K562 (cell line): ENCODE measurements around the gene PIK3C2B. TPM values are rescaled to one million over a fixed set of nuclear protein-coding genes. Genes with fewer than 3 reads are reported as not detected.

Experiments
- BCL6 ChIP-seq: fragments of 250-450 bp; sonication (Bioruptor Pico); IDR thresholded peaks from 2 replicates; pipeline ENCODE4 v1.4.0; 2020
- DDX20 ChIP-seq: fragments of 450-650 bp; IDR thresholded peaks from 2 replicates; pipeline ENCODE4 v1.6.1; 2016; ENCODE audit warnings: missing genetic modification characterization, low read depth, mild to moderate bottlenecking, missing compliant biosample characterization, moderate library complexity
- ILF3 ChIP-seq: fragments of 450-650 bp; IDR thresholded peaks from 2 replicates; pipeline ENCODE4 v1.6.1; 2018; ENCODE audit warnings: antibody characterized with exemption, mild to moderate bottlenecking, moderate library complexity, borderline replicate concordance
- NCOR1 ChIP-seq: fragments of 450-650 bp; IDR thresholded peaks from 2 replicates; pipeline ENCODE4 v1.6.1; 2016; ENCODE audit warnings: mild to moderate bottlenecking, moderate library complexity
- NR1H2 ChIP-seq: sonication (generic); formaldehyde crosslinking; IDR thresholded peaks from 2 replicates; pipeline ENCODE4 v1.4.0; 2020; ENCODE audit warnings: mild to moderate bottlenecking, missing genetic modification reagents
- NUFIP1 ChIP-seq: fragments of 450-650 bp; IDR thresholded peaks from 2 replicates; pipeline ENCODE4 v1.6.1; 2018; ENCODE audit not compliant: partially characterized antibody
- PHF20 ChIP-seq: fragments of 450-650 bp; IDR thresholded peaks from 2 replicates; pipeline ENCODE4 v1.6.1; 2018; ENCODE audit not compliant: partially characterized antibody
- RBM34 ChIP-seq: fragments of 200-400 bp; formaldehyde crosslinking; IDR thresholded peaks from 2 replicates; pipeline ENCODE4 v1.6.1; 2018; ENCODE audit warnings: low read length, borderline replicate concordance; ENCODE audit not compliant: insufficient read depth
- YY1 ChIP-seq, 3 experiments: IDR thresholded peaks; 2 replicates each; pipeline ENCODE4 v1.6.1; 2011; ENCODE audit warnings: low read length in 2 of 3, mild to moderate bottlenecking in 2 of 3, moderate library complexity in 2 of 3, borderline replicate concordance in 1 of 3, control low read depth in 1 of 3, low read depth in 1 of 3; ENCODE audit not compliant: insufficient read depth in 3 of 3, insufficient replicate concordance in 2 of 3, control insufficient read depth in 1 of 3, insufficient read length in 1 of 3; ENCODE audit errors: extremely low read depth in 1 of 3
- ZNF197 ChIP-seq: fragments of 200-800 bp; sonication (Bioruptor generic); IDR thresholded peaks from 2 replicates; pipeline ENCODE4 v1.6.1; 2016; ENCODE audit warnings: low read depth, missing genetic modification characterization, missing compliant biosample characterization
- ZNF408 ChIP-seq: fragments of 250-450 bp; sonication (Bioruptor Pico); IDR thresholded peaks from 2 replicates; pipeline ENCODE4 v1.4.0; 2020; ENCODE audit warnings: low read depth, mild to moderate bottlenecking, moderate library complexity
- ZNF436 ChIP-seq: fragments of 250-450, 450-650 bp; sonication (Bioruptor Pico); formaldehyde crosslinking; IDR thresholded peaks from 2 replicates; pipeline ENCODE4 v1.7.0; 2020; ENCODE audit warnings: mild to moderate bottlenecking
- polyA plus RNA-seq, 8 experiments: library from polyadenylated mRNA; depleted of rRNA in 4 of 8; stranded (reverse) in 5 of 8; unstranded in 3 of 8; fragments of >200 nt; fragmentation: Nextera tagmentation in 2 of 8; fragmentation: Illumina TruSeq in 1 of 8; extraction: Ambion mirVana in 2 of 8; extraction: Trizol in 1 of 8; gene quantifications; 2 replicates each; pipeline versions ENCODE4 v1.2.1 to v1.2.3, GENCODE V29; 2011 to 2014; ENCODE audit warnings: inconsistent platforms in 1 of 8, missing spikeins in 1 of 8
- total RNA-seq, 7 experiments: library from RNA; depleted of rRNA in 6 of 7; stranded (reverse); fragments of >200 nt in 6 of 7; fragmentation: Illumina TruSeq in 2 of 7; extraction: Trizol in 2 of 7; gene quantifications; 2 replicates each; pipeline versions ENCODE4 v1.2.1 to v1.2.3, GENCODE V29; 2011 to 2021; ENCODE audit warnings: low replicate concordance in 1 of 7
- TF ChIP-seq, protein P1 (sequence below): fragments of 250-450 bp; sonication (Bioruptor Pico); IDR thresholded peaks from 2 replicates; pipeline ENCODE4 v1.4.0; 2020
- TF ChIP-seq, protein P2 (sequence below): fragments of 250-450 bp; sonication (Bioruptor Pico); IDR thresholded peaks from 2 replicates; pipeline ENCODE4 v1.4.0; 2020; ENCODE audit warnings: mild to moderate bottlenecking, moderate library complexity
- TF ChIP-seq, protein P3 (sequence below): fragments of 250-450 bp; sonication (Bioruptor Pico); IDR thresholded peaks from 2 replicates; pipeline ENCODE4 v1.5.0; 2020; ENCODE audit warnings: mild to moderate bottlenecking, borderline replicate concordance

PIK3C2B gene
- total and polyA plus RNA-seq, 9 of the 15 experiments (the other 6 are each of a cell fraction or from before 2014, with no cell fraction given), result 0.10 to 2.9 (median 0.72) TPM

DNA sequence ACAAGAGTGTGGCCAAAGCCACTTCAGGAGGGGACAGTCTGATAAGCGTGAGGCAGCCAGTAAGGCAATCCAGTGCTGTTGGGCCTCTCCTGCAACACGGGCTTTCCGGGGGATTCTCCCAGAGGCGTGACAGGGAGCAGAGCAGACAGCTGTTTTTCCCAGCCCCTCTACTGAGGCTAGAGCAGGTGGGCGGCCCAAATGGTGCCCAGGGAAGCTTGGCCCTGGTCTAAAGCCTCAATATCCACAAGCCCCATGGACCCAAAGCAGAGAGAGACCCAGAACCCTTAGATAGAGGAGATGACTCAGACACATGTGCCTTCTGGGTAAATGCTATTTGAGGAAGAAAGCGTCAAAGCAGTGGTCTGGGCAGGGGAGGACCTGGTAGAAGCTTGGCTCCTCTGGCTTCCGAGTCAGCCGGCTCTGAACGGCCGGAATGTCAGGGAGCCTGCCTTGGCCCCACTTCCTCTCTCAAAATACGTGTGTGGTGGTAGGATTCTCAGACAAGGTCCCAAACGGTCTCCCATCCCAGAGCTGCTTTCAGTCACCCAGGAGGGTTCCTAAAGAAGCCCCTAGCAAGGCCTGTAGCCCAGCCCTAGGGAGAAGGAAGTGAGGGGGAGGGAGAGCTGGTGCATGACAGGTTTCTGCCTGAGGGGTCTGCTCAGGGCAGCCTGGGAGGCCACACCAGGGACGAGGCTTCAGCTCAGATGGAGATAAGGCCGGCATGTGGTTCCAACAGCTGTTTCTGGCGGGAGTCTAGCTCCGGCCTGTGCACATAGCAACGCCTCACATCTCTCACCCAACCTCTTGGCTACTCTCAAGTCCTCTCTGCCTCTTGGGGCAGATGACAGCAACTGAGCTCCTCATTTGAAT, 28.8 kb downstream of the PIK3C2B start (continued):
- TF ChIP-seq, protein P1, sequence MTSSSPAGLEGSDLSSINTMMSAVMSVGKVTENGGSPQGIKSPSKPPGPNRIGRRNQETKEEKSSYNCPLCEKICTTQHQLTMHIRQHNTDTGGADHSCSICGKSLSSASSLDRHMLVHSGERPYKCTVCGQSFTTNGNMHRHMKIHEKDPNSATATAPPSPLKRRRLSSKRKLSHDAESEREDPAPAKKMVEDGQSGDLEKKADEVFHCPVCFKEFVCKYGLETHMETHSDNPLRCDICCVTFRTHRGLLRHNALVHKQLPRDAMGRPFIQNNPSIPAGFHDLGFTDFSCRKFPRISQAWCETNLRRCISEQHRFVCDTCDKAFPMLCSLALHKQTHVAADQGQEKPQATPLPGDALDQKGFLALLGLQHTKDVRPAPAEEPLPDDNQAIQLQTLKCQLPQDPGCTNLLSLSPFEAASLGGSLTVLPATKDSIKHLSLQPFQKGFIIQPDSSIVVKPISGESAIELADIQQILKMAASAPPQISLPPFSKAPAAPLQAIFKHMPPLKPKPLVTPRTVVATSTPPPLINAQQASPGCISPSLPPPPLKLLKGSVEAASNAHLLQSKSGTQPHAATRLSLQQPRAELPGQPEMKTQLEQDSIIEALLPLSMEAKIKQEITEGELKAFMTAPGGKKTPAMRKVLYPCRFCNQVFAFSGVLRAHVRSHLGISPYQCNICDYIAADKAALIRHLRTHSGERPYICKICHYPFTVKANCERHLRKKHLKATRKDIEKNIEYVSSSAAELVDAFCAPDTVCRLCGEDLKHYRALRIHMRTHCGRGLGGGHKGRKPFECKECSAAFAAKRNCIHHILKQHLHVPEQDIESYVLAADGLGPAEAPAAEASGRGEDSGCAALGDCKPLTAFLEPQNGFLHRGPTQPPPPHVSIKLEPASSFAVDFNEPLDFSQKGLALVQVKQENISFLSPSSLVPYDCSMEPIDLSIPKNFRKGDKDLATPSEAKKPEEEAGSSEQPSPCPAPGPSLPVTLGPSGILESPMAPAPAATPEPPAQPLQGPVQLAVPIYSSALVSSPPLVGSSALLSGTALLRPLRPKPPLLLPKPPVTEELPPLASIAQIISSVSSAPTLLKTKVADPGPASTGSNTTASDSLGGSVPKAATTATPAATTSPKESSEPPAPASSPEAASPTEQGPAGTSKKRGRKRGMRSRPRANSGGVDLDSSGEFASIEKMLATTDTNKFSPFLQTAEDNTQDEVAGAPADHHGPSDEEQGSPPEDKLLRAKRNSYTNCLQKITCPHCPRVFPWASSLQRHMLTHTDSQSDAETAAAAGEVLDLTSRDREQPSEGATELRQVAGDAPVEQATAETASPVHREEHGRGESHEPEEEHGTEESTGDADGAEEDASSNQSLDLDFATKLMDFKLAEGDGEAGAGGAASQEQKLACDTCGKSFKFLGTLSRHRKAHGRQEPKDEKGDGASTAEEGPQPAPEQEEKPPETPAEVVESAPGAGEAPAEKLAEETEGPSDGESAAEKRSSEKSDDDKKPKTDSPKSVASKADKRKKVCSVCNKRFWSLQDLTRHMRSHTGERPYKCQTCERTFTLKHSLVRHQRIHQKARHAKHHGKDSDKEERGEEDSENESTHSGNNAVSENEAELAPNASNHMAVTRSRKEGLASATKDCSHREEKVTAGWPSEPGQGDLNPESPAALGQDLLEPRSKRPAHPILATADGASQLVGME (CRISPR knock-in tag), result peak; percentile 92
- TF ChIP-seq ILF3 (no peak), NR1H2 (no peak), BCL6 (no peak), PHF20 (no peak), ZNF197 (peak; percentile 63; the same call in 1 of the 2 replicates), DDX20 (no peak), YY1 (IDR thresholded peaks at IDR 0.05; ENCODE audit: borderline replicate concordance in 1 of 3, control insufficient read depth in 1 of 3, extremely low read depth in 1 of 3, insufficient read depth in 3 of 3, insufficient read length in 1 of 3, insufficient replicate concordance in 2 of 3, low read depth in 1 of 3, low read length in 2 of 3) (peak in 1 of 3 experiments; percentile 2), NUFIP1 (no peak), RBM34 (no peak), ZNF436 (no peak), NCOR1 (peak; percentile 33; the same call in 1 of the 2 replicates), ZNF408 (CRISPR knock-in tag) (no peak)
- TF ChIP-seq, protein P2, sequence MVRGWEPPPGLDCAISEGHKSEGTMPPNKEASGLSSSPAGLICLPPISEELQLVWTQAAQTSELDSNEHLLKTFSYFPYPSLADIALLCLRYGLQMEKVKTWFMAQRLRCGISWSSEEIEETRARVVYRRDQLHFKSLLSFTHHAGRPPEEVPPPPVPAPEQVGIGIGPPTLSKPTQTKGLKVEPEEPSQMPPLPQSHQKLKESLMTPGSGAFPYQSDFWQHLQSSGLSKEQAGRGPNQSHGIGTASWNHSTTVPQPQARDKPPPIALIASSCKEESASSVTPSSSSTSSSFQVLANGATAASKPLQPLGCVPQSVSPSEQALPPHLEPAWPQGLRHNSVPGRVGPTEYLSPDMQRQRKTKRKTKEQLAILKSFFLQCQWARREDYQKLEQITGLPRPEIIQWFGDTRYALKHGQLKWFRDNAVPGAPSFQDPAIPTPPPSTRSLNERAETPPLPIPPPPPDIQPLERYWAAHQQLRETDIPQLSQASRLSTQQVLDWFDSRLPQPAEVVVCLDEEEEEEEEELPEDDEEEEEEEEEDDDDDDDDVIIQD (CRISPR knock-in tag), result no peak
- TF ChIP-seq, protein P3, sequence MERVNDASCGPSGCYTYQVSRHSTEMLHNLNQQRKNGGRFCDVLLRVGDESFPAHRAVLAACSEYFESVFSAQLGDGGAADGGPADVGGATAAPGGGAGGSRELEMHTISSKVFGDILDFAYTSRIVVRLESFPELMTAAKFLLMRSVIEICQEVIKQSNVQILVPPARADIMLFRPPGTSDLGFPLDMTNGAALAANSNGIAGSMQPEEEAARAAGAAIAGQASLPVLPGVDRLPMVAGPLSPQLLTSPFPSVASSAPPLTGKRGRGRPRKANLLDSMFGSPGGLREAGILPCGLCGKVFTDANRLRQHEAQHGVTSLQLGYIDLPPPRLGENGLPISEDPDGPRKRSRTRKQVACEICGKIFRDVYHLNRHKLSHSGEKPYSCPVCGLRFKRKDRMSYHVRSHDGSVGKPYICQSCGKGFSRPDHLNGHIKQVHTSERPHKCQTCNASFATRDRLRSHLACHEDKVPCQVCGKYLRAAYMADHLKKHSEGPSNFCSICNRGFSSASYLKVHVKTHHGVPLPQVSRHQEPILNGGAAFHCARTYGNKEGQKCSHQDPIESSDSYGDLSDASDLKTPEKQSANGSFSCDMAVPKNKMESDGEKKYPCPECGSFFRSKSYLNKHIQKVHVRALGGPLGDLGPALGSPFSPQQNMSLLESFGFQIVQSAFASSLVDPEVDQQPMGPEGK, result 0 out of 2 replicates have a peak, but pooled peaks have one; percentile 14
